ENCODE data around the gene SLF2.

SLF2 gene

DNA sequence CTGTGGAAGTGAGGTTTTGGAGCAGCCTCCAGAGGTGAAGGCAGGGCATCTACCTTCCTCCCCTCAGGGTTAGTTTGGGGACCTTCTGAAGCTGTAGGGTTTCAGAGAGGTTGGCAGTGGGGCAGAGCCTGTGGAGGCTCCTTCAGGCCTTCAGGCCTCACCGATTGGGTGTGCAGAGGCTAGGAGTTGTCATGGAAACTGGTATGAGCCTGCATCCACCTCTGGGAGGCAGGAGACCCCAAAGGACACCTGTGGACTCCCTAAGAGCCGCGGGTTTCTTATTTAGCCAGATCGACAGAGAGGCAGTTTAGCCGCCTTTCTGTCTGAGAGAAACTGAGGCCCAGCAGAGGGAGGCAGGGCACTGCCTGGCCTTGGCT, 88.9 kb downstream of the SLF2 start:
- Histone ChIP-seq H3K27me3 (ENCODE audit: insufficient read depth, low read length) (no peaks in the 10 kb centered on the region), H3K14ac (ENCODE audit: low read length) (no peak overlapping the region)
- DNase-seq, result no peak

DNA sequence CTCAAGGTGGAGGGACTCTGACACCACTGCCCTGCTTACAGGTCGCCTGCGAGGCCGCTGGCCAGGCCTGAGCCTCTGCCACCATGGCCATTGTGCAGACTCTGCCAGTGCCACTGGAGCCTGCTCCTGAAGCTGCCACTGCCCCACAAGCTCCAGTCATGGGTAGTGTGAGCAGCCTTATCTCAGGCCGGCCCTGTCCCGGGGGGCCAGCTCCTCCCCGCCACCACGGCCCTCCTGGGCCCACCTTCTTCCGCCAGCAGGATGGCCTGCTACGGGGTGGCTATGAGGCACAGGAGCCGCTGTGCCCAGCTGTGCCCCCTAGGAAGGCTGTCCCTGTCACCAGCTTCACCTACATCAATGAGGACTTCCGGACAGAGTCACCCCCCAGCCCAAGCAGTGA, 89.7 kb downstream of the SLF2 start:
- H3K4me2 ChIP-seq (ENCODE audit: low read length), result no peak overlapping the region
- no peak overlapping the region for H4K8ac ChIP-seq (ENCODE audit: low read depth, low read length)
- no peak overlapping the region for H2AK5ac ChIP-seq (ENCODE audit: low read length)
- no peak overlapping the region for H3K4me3 ChIP-seq (ENCODE audit: low read depth, low read length)
- H3K27me3 ChIP-seq (ENCODE audit: insufficient read depth, low read length), result no peaks in the 10 kb centered on the region
- no peak overlapping the region for H3K23ac ChIP-seq (ENCODE audit: low read length)
- no peak overlapping the region for H2BK5ac ChIP-seq (ENCODE audit: low read depth, low read length, poor library complexity)
- WGBS (ENCODE audit: extremely low coverage, insufficient coverage, insufficient read length), result no CpG with 5 or more reads among the region's 11 CpGs
- H3K9ac ChIP-seq (ENCODE audit: low read length), result no peak overlapping the region
- H3K18ac ChIP-seq (ENCODE audit: low read length), result no peak overlapping the region
- no peak overlapping the region for H3K4ac ChIP-seq (ENCODE audit: low read depth, low read length)
- no peak overlapping the region for H4K91ac ChIP-seq (ENCODE audit: low read depth, low read length)
- H3K36me3 ChIP-seq (ENCODE audit: control insufficient read depth in 1 of 2, insufficient read depth in 2 of 2, low read length in 2 of 2), result peaks cover 47 to 49% of the 10 kb centered on the region in 2 experiments
- H3K4me1 ChIP-seq (ENCODE audit: control insufficient read depth in 1 of 2, insufficient read depth in 2 of 2, low read length in 2 of 2), result peaks cover 15 to 18% of the 10 kb centered on the region in 2 experiments
- H3K27ac ChIP-seq (ENCODE audit: low read depth, low read length), result no peak overlapping the region
- H3K9me3 ChIP-seq (ENCODE audit: insufficient read depth, low read depth, low read length), result no peaks in the 10 kb centered on the region
- DNase-seq, result no peak
- H3K79me2 ChIP-seq (ENCODE audit: control insufficient read depth, insufficient read depth, low read length, poor library complexity), result peaks cover 31% of the 10 kb centered on the region
- no peak overlapping the region for H2BK12ac ChIP-seq (ENCODE audit: low read length)
- H3K79me1 ChIP-seq (ENCODE audit: low read length), result peaks cover 28% of the 10 kb centered on the region
- no peak overlapping the region for H2BK120ac ChIP-seq (ENCODE audit: insufficient read depth, low read length, poor library complexity)
- H2AFZ ChIP-seq (ENCODE audit: insufficient read depth, low read length, poor library complexity), result no peak overlapping the region
- no peak overlapping the region for H4K12ac ChIP-seq (ENCODE audit: low read depth, low read length)
- no peak overlapping the region for H3K14ac ChIP-seq (ENCODE audit: low read length)

More for the DNA sequence above, 88.9 kb downstream of the SLF2 start:
- WGBS (ENCODE audit: extremely low coverage, insufficient coverage, insufficient read length), result no CpG with 5 or more reads among the region's 5 CpGs
- Histone ChIP-seq H3K36me3 (ENCODE audit: control insufficient read depth in 1 of 2, insufficient read depth in 2 of 2, low read length in 2 of 2) (peaks cover 39 to 41% of the 10 kb centered on the region in 2 experiments), H3K4me1 (ENCODE audit: control insufficient read depth in 1 of 2, insufficient read depth in 2 of 2, low read length in 2 of 2) (peaks cover 16 to 19% of the 10 kb centered on the region in 2 experiments), H3K9ac (ENCODE audit: low read length) (no peak overlapping the region), H3K79me2 (ENCODE audit: control insufficient read depth, insufficient read depth, low read length, poor library complexity) (peaks cover 35% of the 10 kb centered on the region), H3K9me3 (ENCODE audit: insufficient read depth, low read depth, low read length) (no peaks in the 10 kb centered on the region), H2BK120ac (ENCODE audit: insufficient read depth, low read length, poor library complexity) (no peak overlapping the region), H2AK5ac (ENCODE audit: low read length) (no peak overlapping the region), H3K23ac (ENCODE audit: low read length) (no peak overlapping the region), H2AFZ (ENCODE audit: insufficient read depth, low read length, poor library complexity) (no peak overlapping the region), H3K4me2 (ENCODE audit: low read length) (no peak overlapping the region), H3K27ac (ENCODE audit: low read depth, low read length) (no peak overlapping the region), H2BK5ac (ENCODE audit: low read depth, low read length, poor library complexity) (no peak overlapping the region), H2BK12ac (ENCODE audit: low read length) (no peak overlapping the region), H4K12ac (ENCODE audit: low read depth, low read length) (no peak overlapping the region), H3K4me3 (ENCODE audit: low read depth, low read length) (no peak overlapping the region), H3K18ac (ENCODE audit: low read length) (no peak overlapping the region), H4K91ac (ENCODE audit: low read depth, low read length) (no peak overlapping the region), H3K79me1 (ENCODE audit: low read length) (peaks cover 35% of the 10 kb centered on the region), H3K4ac (ENCODE audit: low read depth, low read length) (peak overlapping the region; percentile 7), H4K8ac (ENCODE audit: low read depth, low read length) (no peak overlapping the region)

DNA sequence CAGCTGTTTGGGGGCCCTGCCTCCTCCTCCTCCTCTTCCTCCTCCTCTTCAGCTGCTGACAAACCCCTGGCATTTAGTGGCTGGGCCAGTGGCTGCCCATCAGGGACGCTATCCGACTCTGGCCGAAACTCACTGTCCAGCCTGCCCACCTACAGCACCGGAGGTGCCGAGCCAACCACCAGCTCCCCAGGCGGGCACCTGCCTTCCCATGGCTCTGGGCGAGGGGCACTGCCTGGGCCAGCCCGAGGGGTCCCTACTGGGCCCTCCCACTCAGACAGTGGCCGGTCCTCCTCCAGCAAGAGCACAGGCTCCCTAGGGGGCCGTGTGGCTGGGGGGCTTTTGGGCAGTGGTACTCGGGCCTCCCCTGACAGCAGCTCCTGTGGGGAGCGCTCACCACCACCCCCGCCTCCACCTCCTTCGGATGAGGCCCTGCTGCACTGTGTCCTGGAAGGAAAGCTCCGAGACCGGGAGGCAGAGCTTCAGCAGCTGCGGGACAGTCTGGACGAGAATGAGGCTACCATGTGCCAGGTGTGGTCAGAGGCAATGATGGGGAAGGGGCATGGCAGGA, 91.0 kb downstream of the SLF2 start:
- H3K79me2 ChIP-seq (ENCODE audit: control insufficient read depth, insufficient read depth, low read length, poor library complexity), result peaks cover 22% of the 10 kb centered on the region
- H3K9ac ChIP-seq (ENCODE audit: low read length), result no peak overlapping the region
- no peaks in the 10 kb centered on the region for H3K9me3 ChIP-seq (ENCODE audit: insufficient read depth, low read depth, low read length)
- no peak overlapping the region for H2BK120ac ChIP-seq (ENCODE audit: insufficient read depth, low read length, poor library complexity)
- no peak overlapping the region for H3K18ac ChIP-seq (ENCODE audit: low read length)
- H3K36me3 ChIP-seq (ENCODE audit: control insufficient read depth in 1 of 2, insufficient read depth in 2 of 2, low read length in 2 of 2), result peaks cover 48 to 50% of the 10 kb centered on the region in 2 experiments
- H3K4ac ChIP-seq (ENCODE audit: low read depth, low read length), result no peak overlapping the region
- DNase-seq, result no peak
- H2BK5ac ChIP-seq (ENCODE audit: low read depth, low read length, poor library complexity), result no peak overlapping the region
- no peak overlapping the region for H3K14ac ChIP-seq (ENCODE audit: low read length)
- no peaks in the 10 kb centered on the region for H3K27me3 ChIP-seq (ENCODE audit: insufficient read depth, low read length)
- no peak overlapping the region for H2BK12ac ChIP-seq (ENCODE audit: low read length)
- H3K4me3 ChIP-seq (ENCODE audit: low read depth, low read length), result no peak overlapping the region
- peaks cover 8 to 14% of the 10 kb centered on the region in 2 experiments for H3K4me1 ChIP-seq (ENCODE audit: control insufficient read depth in 1 of 2, insufficient read depth in 2 of 2, low read length in 2 of 2)
- H3K4me2 ChIP-seq (ENCODE audit: low read length), result no peak overlapping the region
- no peak overlapping the region for H4K12ac ChIP-seq (ENCODE audit: low read depth, low read length)
- H2AK5ac ChIP-seq (ENCODE audit: low read length), result no peak overlapping the region
- no peak overlapping the region for H3K23ac ChIP-seq (ENCODE audit: low read length)
- H4K8ac ChIP-seq (ENCODE audit: low read depth, low read length), result no peak overlapping the region
- no peak overlapping the region for H4K91ac ChIP-seq (ENCODE audit: low read depth, low read length)
- H2AFZ ChIP-seq (ENCODE audit: insufficient read depth, low read length, poor library complexity), result no peak overlapping the region
- peaks cover 16% of the 10 kb centered on the region for H3K79me1 ChIP-seq (ENCODE audit: low read length)
- no peak overlapping the region for H3K27ac ChIP-seq (ENCODE audit: low read depth, low read length)
- WGBS (ENCODE audit: extremely low coverage, insufficient coverage, insufficient read length), result no CpG with 5 or more reads among the region's 18 CpGs

DNA sequence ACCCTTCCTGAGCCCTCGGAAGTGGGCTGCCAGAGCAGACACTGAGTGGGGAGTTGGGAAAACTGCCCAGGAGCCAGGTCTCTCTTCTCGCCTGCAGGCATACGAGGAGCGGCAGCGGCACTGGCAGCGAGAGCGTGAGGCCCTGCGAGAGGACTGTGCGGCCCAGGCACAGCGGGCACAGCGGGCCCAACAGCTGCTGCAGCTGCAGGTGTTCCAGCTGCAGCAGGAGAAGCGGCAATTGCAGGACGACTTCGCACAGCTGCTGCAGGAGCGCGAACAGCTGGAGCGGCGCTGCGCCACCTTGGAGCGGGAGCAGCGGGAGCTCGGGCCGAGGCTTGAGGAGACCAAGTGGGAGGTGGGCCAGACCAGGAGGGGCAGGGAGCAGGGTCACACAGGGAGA, 92.6 kb downstream of the SLF2 start:
- H3K23ac ChIP-seq (ENCODE audit: low read length), result no peak overlapping the region
- WGBS (ENCODE audit: extremely low coverage, insufficient coverage, insufficient read length), result no CpG with 5 or more reads among the region's 23 CpGs
- H3K4me3 ChIP-seq (ENCODE audit: low read depth, low read length), result no peak overlapping the region
- no peak overlapping the region for H4K12ac ChIP-seq (ENCODE audit: low read depth, low read length)
- no peak overlapping the region for H3K27ac ChIP-seq (ENCODE audit: low read depth, low read length)
- no peak overlapping the region for H3K18ac ChIP-seq (ENCODE audit: low read length)
- no peak overlapping the region for H3K4me2 ChIP-seq (ENCODE audit: low read length)
- H2BK120ac ChIP-seq (ENCODE audit: insufficient read depth, low read length, poor library complexity), result no peak overlapping the region
- H2BK5ac ChIP-seq (ENCODE audit: low read depth, low read length, poor library complexity), result no peak overlapping the region
- no peak overlapping the region for H3K9ac ChIP-seq (ENCODE audit: low read length)
- peaks cover 6 to 11% of the 10 kb centered on the region in 2 experiments for H3K4me1 ChIP-seq (ENCODE audit: control insufficient read depth in 1 of 2, insufficient read depth in 2 of 2, low read length in 2 of 2)
- no peak overlapping the region for H4K8ac ChIP-seq (ENCODE audit: low read depth, low read length)
- no peak overlapping the region for H2AK5ac ChIP-seq (ENCODE audit: low read length)
- no peak overlapping the region for H2BK12ac ChIP-seq (ENCODE audit: low read length)
- no peak overlapping the region for H2AFZ ChIP-seq (ENCODE audit: insufficient read depth, low read length, poor library complexity)
- peaks cover 9% of the 10 kb centered on the region for H3K79me2 ChIP-seq (ENCODE audit: control insufficient read depth, insufficient read depth, low read length, poor library complexity)
- no peak overlapping the region for H4K91ac ChIP-seq (ENCODE audit: low read depth, low read length)
- no peak for DNase-seq
- H3K4ac ChIP-seq (ENCODE audit: low read depth, low read length), result no peak overlapping the region
- H3K79me1 ChIP-seq (ENCODE audit: low read length), result peaks cover 2% of the 10 kb centered on the region
- no peaks in the 10 kb centered on the region for H3K9me3 ChIP-seq (ENCODE audit: insufficient read depth, low read depth, low read length)
- H3K14ac ChIP-seq (ENCODE audit: low read length), result no peak overlapping the region
- peaks cover 48 to 50% of the 10 kb centered on the region in 2 experiments for H3K36me3 ChIP-seq (ENCODE audit: control insufficient read depth in 1 of 2, insufficient read depth in 2 of 2, low read length in 2 of 2)
- H3K27me3 ChIP-seq (ENCODE audit: insufficient read depth, low read length), result no peaks in the 10 kb centered on the region
